GM19467 (cell line): ENCODE measurements around the gene ST6GALNAC5.
"Not testable (repeated sequence)": the region's sequence is repeated elsewhere in the genome, so short reads cannot be mapped to it uniquely, and the experiment has no call there.

Experiments used
- ATAC-seq: cut with Tn5 transposase; IDR thresholded peaks from one replicate; pipeline ENCODE4 v1.9.1; 2021; ENCODE audit warnings: mild to moderate bottlenecking, moderate library complexity; ENCODE audit not compliant: unreplicated experiment

Gene ST6GALNAC5

GRCh38 chr1:76865696-76866286 is 1.5 kb upstream of the ST6GALNAC5 start:
- no peak for ATAC-seq

- ATAC-seq, result no peak
Observed at GRCh38 chr1:76866566-76866965, 714 bp upstream of the ST6GALNAC5 start.

GRCh38 chr1:76868154-76868882 is 1.0 kb downstream of the ST6GALNAC5 start:
- ATAC-seq, result no peak

GRCh38 chr1:76868916-76869315 is 1.6 kb downstream of the ST6GALNAC5 start:
- no peak for ATAC-seq

GRCh38 chr1:76870037-76870436 is 2.8 kb downstream of the ST6GALNAC5 start:
- ATAC-seq, result no peak

- ATAC-seq, result peak; percentile 82
Observed at GRCh38 chr1:76871355-76871974, 4.2 kb downstream of the ST6GALNAC5 start.

- ATAC-seq, result no peak
Observed at GRCh38 chr1:76872944-76873343, 5.7 kb downstream of the ST6GALNAC5 start.

- ATAC-seq, result no peak
Observed at GRCh38 chr1:76876655-76877395, 9.5 kb downstream of the ST6GALNAC5 start.

- ATAC-seq, result not testable (repeated sequence)
Observed at GRCh38 chr1:76879014-76879413, 11.7 kb downstream of the ST6GALNAC5 start.

- no peak for ATAC-seq
Observed at GRCh38 chr1:76881762-76882161, 14.5 kb downstream of the ST6GALNAC5 start.

GRCh38 chr1:76891931-76892622 is 24.8 kb downstream of the ST6GALNAC5 start:
- no peak for ATAC-seq

GRCh38 chr1:76892675-76893074 is 25.4 kb downstream of the ST6GALNAC5 start:
- ATAC-seq, result no peak

GRCh38 chr1:76901158-76901767 is 34.0 kb downstream of the ST6GALNAC5 start:
- peak; percentile 100 for ATAC-seq

- ATAC-seq, result no peak
Observed at GRCh38 chr1:76905876-76906595, 38.8 kb downstream of the ST6GALNAC5 start.

GRCh38 chr1:76909311-76909710 is 42.0 kb downstream of the ST6GALNAC5 start:
- ATAC-seq, result no peak

GRCh38 chr1:76919085-76919484 is 51.8 kb downstream of the ST6GALNAC5 start:
- no peak for ATAC-seq

- peak; percentile 53 for ATAC-seq
Observed at GRCh38 chr1:76921590-76921989, 54.3 kb downstream of the ST6GALNAC5 start.

- ATAC-seq, result no peak
Observed at GRCh38 chr1:76925825-76926224, 58.5 kb downstream of the ST6GALNAC5 start.

- no peak for ATAC-seq
Observed at GRCh38 chr1:76928522-76928921, 61.2 kb downstream of the ST6GALNAC5 start.

- no peak for ATAC-seq
Observed at GRCh38 chr1:76929136-76929535, 61.9 kb downstream of the ST6GALNAC5 start.
